Activated CD8-positive, alpha-beta memory T cell treated with anti-CD3 and anti-CD28 coated beads, Interleukin-2, amount 10 ng/mL, durations not matched to agents 7 days and 5 days (primary cell): ENCODE data around the gene NUBPL. TPM values are rescaled to one million over a fixed set of nuclear protein-coding genes. Genes with fewer than 3 reads are reported as not detected.

ENCODE experiments used
- ATAC-seq: fragments of 150-1000 bp; cut with Tn5 transposase; one replicate; pipeline ENCODE4 v1.10.0; 2021; ENCODE audit warnings: moderate library complexity
- CTCF ChIA-PET: fragments of 350-600 bp; sonication (Branson Sonifier 250); formaldehyde crosslinking; loops from one replicate; lab custom pipeline; 2021; ENCODE audit warnings: antibody characterized with exemption; lab: Charles Lee
- DNase-seq: peaks from one replicate; pipeline ENCODE4 v3.0.0-alpha.2; 2020
- H3K27ac Mint-ChIP-seq: one replicate; pipeline ENCODE4 v1.8.0; 2021; ENCODE audit warnings: mild to moderate bottlenecking, mixed read lengths
- H3K27me3 Mint-ChIP-seq: one replicate; pipeline ENCODE4 v1.8.0; 2021; ENCODE audit warnings: mixed read lengths
- H3K36me3 Mint-ChIP-seq: one replicate; pipeline ENCODE4 v1.8.0; 2021; ENCODE audit warnings: mild to moderate bottlenecking, mixed read lengths
- H3K4me1 Mint-ChIP-seq: one replicate; pipeline ENCODE4 v1.8.0; 2021; ENCODE audit warnings: mixed read lengths
- H3K4me3 Mint-ChIP-seq: one replicate; pipeline ENCODE4 v1.8.0; 2021; ENCODE audit warnings: mild to moderate bottlenecking, moderate library complexity, mixed read lengths
- H3K9me3 Mint-ChIP-seq: one replicate; pipeline ENCODE4 v1.8.0; 2022; ENCODE audit warnings: low read depth, mixed read lengths
- total RNA-seq, 2 experiments: library from RNA; stranded (reverse); gene quantifications; one replicate each; pipeline ENCODE4 v1.2.3, GENCODE V29; 2021

The NUBPL gene
- total RNA-seq, 2 experiments from 2014 or later = 6.3 to 7.4 TPM

DNA sequence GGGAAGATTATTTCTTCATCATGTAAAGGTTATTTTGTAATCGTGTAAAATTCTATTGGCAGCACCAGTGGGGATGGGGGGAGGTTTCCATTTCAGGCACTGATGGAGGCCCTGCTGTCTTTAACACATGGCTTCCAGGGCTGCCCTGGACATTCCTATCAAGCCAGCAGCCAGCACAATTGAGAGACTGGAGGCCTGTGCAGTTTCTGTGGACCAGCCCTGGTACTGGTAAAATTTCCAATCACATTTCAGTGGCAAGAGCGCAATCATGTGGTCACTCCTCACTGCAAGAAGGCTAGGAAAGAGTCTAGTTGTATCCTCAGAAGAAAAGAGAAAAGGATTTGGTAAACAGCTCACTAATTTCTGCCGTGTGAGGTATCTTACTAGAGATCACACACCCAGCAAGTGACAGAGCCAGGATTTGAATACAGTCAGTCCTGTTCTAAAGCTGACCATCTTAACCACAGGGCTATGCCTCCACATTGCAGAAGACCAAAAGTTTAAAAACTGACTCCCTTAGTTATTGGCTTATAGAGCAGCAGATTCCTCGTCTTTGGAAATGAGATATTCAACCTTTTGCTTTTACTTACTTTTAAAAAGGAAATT, 336.5 kb downstream of the NUBPL start:
- CTCF ChIA-PET = no interaction called here
- DNase-seq = no peak
- no peak for ATAC-seq
- Mint-ChIP-seq H3K27me3 (peaks cover 4% of the 10 kb centered on the region), H3K27ac (no peak overlapping the region), H3K36me3 (no peaks in the 10 kb centered on the region), H3K9me3 (no peaks in the 10 kb centered on the region), H3K4me1 (no peaks in the 10 kb centered on the region), H3K4me3 (no peak overlapping the region)

DNA sequence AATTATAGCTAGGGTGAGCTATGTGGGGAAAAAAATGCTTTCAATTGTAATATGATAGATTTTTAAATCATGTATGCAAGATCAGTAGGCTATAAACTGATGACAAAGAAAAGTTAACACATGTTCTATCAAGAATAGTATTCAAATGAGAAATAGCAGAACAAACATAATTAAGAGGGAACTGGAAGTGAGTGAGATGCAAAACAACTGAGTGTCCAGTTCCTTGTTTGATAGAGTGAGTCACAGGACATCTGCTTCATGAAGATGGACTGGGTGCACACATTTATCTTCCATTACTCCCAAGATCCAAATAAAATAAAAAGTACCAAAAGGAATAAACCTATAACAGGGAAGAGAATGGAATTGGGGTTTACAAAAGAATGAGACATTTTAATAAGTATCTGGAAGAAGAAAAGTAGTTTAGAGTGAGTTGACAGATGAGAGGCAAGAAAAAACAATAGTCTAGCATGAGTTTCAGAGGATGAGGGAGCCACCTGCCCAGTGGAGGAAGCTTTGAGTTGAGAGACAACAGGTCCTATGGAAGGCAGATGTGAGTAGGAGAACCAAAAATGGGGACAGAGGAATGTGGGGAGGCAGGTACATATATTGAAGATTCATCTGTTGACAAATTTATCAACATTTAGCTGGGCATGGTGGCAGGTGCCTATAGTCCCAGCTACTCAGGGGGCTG, 337.8 kb downstream of the NUBPL start:
- H3K27me3 Mint-ChIP-seq = peaks cover 4% of the 10 kb centered on the region
- DNase-seq (no peak), ATAC-seq (no peak)
- no peaks in the 10 kb centered on the region for H3K9me3 Mint-ChIP-seq
- no peak overlapping the region for H3K27ac Mint-ChIP-seq
- CTCF ChIA-PET = interaction anchor here (0.8 kb wide), 1 partner anchor 46 kb away, joined by 3 read pairs; no protein-coding TSS in a partner anchor
- no peaks in the 10 kb centered on the region for H3K4me1 Mint-ChIP-seq
- H3K4me3 Mint-ChIP-seq = no peak overlapping the region
- H3K36me3 Mint-ChIP-seq = no peaks in the 10 kb centered on the region

DNA sequence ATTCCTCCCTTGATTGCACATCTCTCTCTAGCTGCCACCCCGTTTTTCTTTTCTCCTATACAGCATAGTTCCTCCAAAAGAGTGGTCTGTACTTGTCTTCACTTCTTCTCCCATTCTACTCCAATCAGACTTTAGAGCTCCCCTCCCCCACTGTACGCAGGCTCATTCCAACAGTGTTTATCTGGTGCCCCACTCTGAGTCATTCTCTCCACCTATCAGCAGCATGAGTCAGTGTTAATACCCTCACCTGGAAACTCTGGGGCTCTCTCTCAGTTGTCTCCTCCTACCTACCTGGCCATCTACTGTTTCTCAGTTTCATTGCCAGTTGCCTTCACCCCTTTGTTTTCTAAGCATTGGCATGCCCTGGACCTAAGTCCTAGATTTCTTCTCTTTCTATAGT, 340.8 kb downstream of the NUBPL start:
- Mint-ChIP-seq H3K27ac (no peak overlapping the region), H3K27me3 (peaks cover 4% of the 10 kb centered on the region), H3K9me3 (no peaks in the 10 kb centered on the region), H3K36me3 (no peaks in the 10 kb centered on the region), H3K4me3 (no peak overlapping the region), H3K4me1 (no peaks in the 10 kb centered on the region)
- CTCF ChIA-PET = no interaction called here
- no peak for DNase-seq
- no peak for ATAC-seq

DNA sequence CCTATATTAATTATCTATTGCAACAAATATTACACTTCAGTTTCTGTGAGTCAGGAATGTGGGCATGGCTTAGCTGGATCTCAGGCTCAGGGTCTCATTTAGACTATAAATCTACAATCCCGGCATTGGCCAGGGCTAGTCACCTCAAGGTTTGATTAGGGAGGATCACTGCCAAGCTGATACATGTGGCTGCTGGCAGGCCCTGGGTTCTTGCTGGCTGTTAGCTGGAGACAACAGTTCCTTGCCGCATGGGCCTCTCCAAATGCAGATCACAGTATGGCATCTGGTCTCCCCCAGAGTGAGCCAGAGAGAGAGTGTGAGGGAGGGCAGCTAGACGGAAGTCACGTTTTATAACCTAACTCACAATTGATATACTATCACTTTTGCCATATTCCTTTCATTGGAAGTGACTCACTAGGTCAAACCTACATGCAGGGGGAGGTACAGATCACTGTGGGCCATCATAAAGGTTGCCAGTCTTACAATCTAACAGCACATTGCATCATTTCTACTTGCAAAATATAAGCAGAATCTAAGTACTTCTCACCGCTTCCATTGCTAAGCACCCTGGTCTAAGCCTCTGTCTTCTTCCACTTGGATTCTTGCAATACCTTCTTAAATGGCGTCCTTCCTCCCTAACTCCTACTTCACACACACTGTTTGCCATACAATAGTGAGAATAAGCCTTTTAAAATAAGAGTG, 341.9 kb downstream of the NUBPL start:
- no peaks in the 10 kb centered on the region for H3K36me3 Mint-ChIP-seq
- H3K27ac Mint-ChIP-seq = no peak overlapping the region
- peaks cover 9% of the 10 kb centered on the region for H3K27me3 Mint-ChIP-seq
- DNase-seq (no peak), ATAC-seq (no peak)
- no peak overlapping the region for H3K4me3 Mint-ChIP-seq
- no peaks in the 10 kb centered on the region for H3K4me1 Mint-ChIP-seq
- H3K9me3 Mint-ChIP-seq = no peaks in the 10 kb centered on the region
- CTCF ChIA-PET = no interaction called here

DNA sequence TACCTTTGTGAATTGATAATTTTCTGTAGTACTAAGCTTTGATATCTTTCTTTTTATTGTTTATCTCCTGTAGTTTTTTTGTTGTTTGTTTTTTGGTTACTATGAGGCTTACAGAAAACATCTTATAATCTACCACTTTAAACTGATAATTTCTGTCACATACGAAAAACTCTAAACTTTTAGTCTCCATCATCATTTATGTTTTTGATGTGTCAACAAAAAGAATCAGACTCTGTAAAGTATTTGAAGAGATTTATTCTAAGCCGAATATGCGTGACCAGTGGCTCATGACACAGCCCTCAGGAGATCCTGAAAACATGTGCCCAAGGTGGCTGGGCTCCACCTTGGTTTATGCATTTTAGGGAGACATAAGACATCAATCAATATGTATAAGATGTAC, 348.8 kb downstream of the NUBPL start:
- CTCF ChIA-PET = no interaction called here
- H3K27ac Mint-ChIP-seq = no peak overlapping the region
- no peaks in the 10 kb centered on the region for H3K4me1 Mint-ChIP-seq
- H3K27me3 Mint-ChIP-seq = peaks cover 4% of the 10 kb centered on the region
- DNase-seq = no peak
- no peaks in the 10 kb centered on the region for H3K36me3 Mint-ChIP-seq
- peaks cover 4% of the 10 kb centered on the region for H3K9me3 Mint-ChIP-seq
- H3K4me3 Mint-ChIP-seq = no peak overlapping the region
- ATAC-seq = no peak

Other genes starting within 250 kb of the NUBPL start
- gene HEATR5A, start 140.9 kb upstream of the NUBPL start, total RNA-seq = 10 to 100 TPM in 1 of 2 experiments, 1 to 10 TPM in 1; 8.4 to 18.7 TPM
- 10 to 100 TPM; 14.7 to 20.3 TPM for gene DTD2, start 103.9 kb upstream of the NUBPL start, total RNA-seq
- not detected for gene GPR33, start 73.4 kb upstream of the NUBPL start, total RNA-seq